ENCODE results near the gene SLITRK6. TPM values are rescaled to one million over a fixed set of nuclear protein-coding genes. Genes with fewer than 3 reads are reported as not detected.

SLITRK6 gene
- not detected for total RNA-seq

- H3K4me3 Mint-ChIP-seq = no peak within 1 kb of the TSS
- H3K27me3 Mint-ChIP-seq (ENCODE audit: low read depth) = no peaks in the 10 kb centered on the region
- no peaks in the 10 kb centered on the region for H3K36me3 Mint-ChIP-seq (ENCODE audit: low read depth)
- H3K4me1 Mint-ChIP-seq (ENCODE audit: low read depth) = no peaks in the 10 kb centered on the region
- intact Hi-C loops (cut with micrococcal nuclease) = no loop called here
- CTCF ChIA-PET = no interaction called here
- no peak for DNase-seq
- no peak within 1 kb of the TSS for H3K27ac Mint-ChIP-seq
- H3K9me3 Mint-ChIP-seq = no peaks in the 10 kb centered on the region
These were observed at the start of gene SLITRK6 for GRCh38 chr13:85799097-85799582. Gene SLITRK6 (minus strand): TSS chr13:85799419. CDS start chr13:85796508, 2,911 bp downstream.

GRCh38 chr13:85847012-85847411 is 47.8 kb upstream of the SLITRK6 start:
- no peaks in the 10 kb centered on the region for H3K27me3 Mint-ChIP-seq (ENCODE audit: low read depth)
- no peak overlapping the region for H3K4me3 Mint-ChIP-seq
- CTCF ChIA-PET = no interaction called here

GRCh38 chr13:85841427-85841826 is 42.2 kb upstream of the SLITRK6 start:
- Mint-ChIP-seq H3K9me3 (peaks cover 3% of the 10 kb centered on the region), H3K4me1 (ENCODE audit: low read depth) (no peaks in the 10 kb centered on the region), H3K27me3 (ENCODE audit: low read depth) (no peaks in the 10 kb centered on the region), H3K4me3 (no peak overlapping the region), H3K36me3 (ENCODE audit: low read depth) (no peaks in the 10 kb centered on the region), H3K27ac (no peak overlapping the region)
- CTCF ChIA-PET = no interaction called here
- DNase-seq = no peak
- intact Hi-C loops (cut with micrococcal nuclease) = no loop called here

More at GRCh38 chr13:85847012-85847411, 47.8 kb upstream of the SLITRK6 start:
- intact Hi-C loops (cut with micrococcal nuclease) = no loop called here
- Mint-ChIP-seq H3K36me3 (ENCODE audit: low read depth) (no peaks in the 10 kb centered on the region), H3K9me3 (peaks cover 20% of the 10 kb centered on the region), H3K27ac (no peak overlapping the region), H3K4me1 (ENCODE audit: low read depth) (no peaks in the 10 kb centered on the region)
- DNase-seq = no peak

- Mint-ChIP-seq H3K36me3 (ENCODE audit: low read depth) (no peaks in the 10 kb centered on the region), H3K27me3 (ENCODE audit: low read depth) (no peaks in the 10 kb centered on the region), H3K4me3 (no peak overlapping the region), H3K9me3 (no peaks in the 10 kb centered on the region), H3K4me1 (ENCODE audit: low read depth) (no peaks in the 10 kb centered on the region), H3K27ac (no peak overlapping the region)
- CTCF ChIA-PET = interaction anchor here (0.7 kb wide), 1 partner anchor 729 kb away, joined by 7 read pairs; no protein-coding TSS in a partner anchor
- intact Hi-C loops (cut with micrococcal nuclease) = no loop called here
- no peak for DNase-seq
These were observed 34.7 kb upstream of the SLITRK6 start for GRCh38 chr13:85833921-85834320.

- intact Hi-C loops (cut with micrococcal nuclease) = loop anchor here (5.0 kb wide), 2 partner anchors 911 to 931 kb away; no protein-coding TSS in a partner anchor
- Mint-ChIP-seq H3K9me3 (no peaks in the 10 kb centered on the region), H3K4me3 (no peak overlapping the region), H3K36me3 (ENCODE audit: low read depth) (no peaks in the 10 kb centered on the region), H3K27me3 (ENCODE audit: low read depth) (no peaks in the 10 kb centered on the region), H3K27ac (no peak overlapping the region), H3K4me1 (ENCODE audit: low read depth) (no peaks in the 10 kb centered on the region)
- CTCF ChIA-PET = interaction anchor here (0.9 to 1.5 kb wide), 2 partner anchors 10 to 21 kb away, joined by 3 read pairs; no protein-coding TSS in a partner anchor
- DNase-seq = no peak
These were observed 29.0 kb upstream of the SLITRK6 start for GRCh38 chr13:85828094-85828684.

- Mint-ChIP-seq H3K36me3 (ENCODE audit: low read depth) (no peaks in the 10 kb centered on the region), H3K4me3 (no peak overlapping the region), H3K27ac (no peak overlapping the region), H3K4me1 (ENCODE audit: low read depth) (no peaks in the 10 kb centered on the region), H3K27me3 (ENCODE audit: low read depth) (peaks cover 1% of the 10 kb centered on the region), H3K9me3 (no peaks in the 10 kb centered on the region)
- CTCF ChIA-PET = no interaction called here
- intact Hi-C loops (cut with micrococcal nuclease) = loop anchor here (5.0 kb wide), 2 partner anchors 908 to 928 kb away; no protein-coding TSS in a partner anchor
- no peak for DNase-seq
These were observed 26.2 kb upstream of the SLITRK6 start for GRCh38 chr13:85825454-85825853.

GRCh38 chr13:85823832-85824231 is 24.6 kb upstream of the SLITRK6 start:
- CTCF ChIA-PET = no interaction called here
- no peaks in the 10 kb centered on the region for H3K36me3 Mint-ChIP-seq (ENCODE audit: low read depth)
- no peak overlapping the region for H3K4me3 Mint-ChIP-seq
- H3K27me3 Mint-ChIP-seq (ENCODE audit: low read depth) = peaks cover 1% of the 10 kb centered on the region
- no peaks in the 10 kb centered on the region for H3K4me1 Mint-ChIP-seq (ENCODE audit: low read depth)
- H3K27ac Mint-ChIP-seq = no peak overlapping the region
- H3K9me3 Mint-ChIP-seq = no peaks in the 10 kb centered on the region
- DNase-seq = no peak
- intact Hi-C loops (cut with micrococcal nuclease) = no loop called here

GRCh38 chr13:85819513-85819912 is 20.3 kb upstream of the SLITRK6 start:
- H3K9me3 Mint-ChIP-seq = no peaks in the 10 kb centered on the region
- H3K36me3 Mint-ChIP-seq (ENCODE audit: low read depth) = no peaks in the 10 kb centered on the region
- no peak overlapping the region for H3K27ac Mint-ChIP-seq
- no peak for DNase-seq
- no peaks in the 10 kb centered on the region for H3K4me1 Mint-ChIP-seq (ENCODE audit: low read depth)
- CTCF ChIA-PET = no interaction called here
- intact Hi-C loops (cut with micrococcal nuclease) = no loop called here
- peaks cover 1% of the 10 kb centered on the region for H3K27me3 Mint-ChIP-seq (ENCODE audit: low read depth)
- H3K4me3 Mint-ChIP-seq = no peak overlapping the region

- H3K4me1 Mint-ChIP-seq (ENCODE audit: low read depth) = no peaks in the 10 kb centered on the region
- CTCF ChIA-PET = interaction anchor here (1.3 kb wide), 1 partner anchor 918 kb away, joined by 3 read pairs; no protein-coding TSS in a partner anchor
- H3K27me3 Mint-ChIP-seq (ENCODE audit: low read depth) = no peaks in the 10 kb centered on the region
- intact Hi-C loops (cut with micrococcal nuclease) = no loop called here
- no peaks in the 10 kb centered on the region for H3K36me3 Mint-ChIP-seq (ENCODE audit: low read depth)
- H3K9me3 Mint-ChIP-seq = peaks cover 1% of the 10 kb centered on the region
- H3K4me3 Mint-ChIP-seq = no peak overlapping the region
- DNase-seq = no peak
- H3K27ac Mint-ChIP-seq = no peak overlapping the region
These were observed 17.2 kb upstream of the SLITRK6 start for GRCh38 chr13:85816413-85816812.

GRCh38 chr13:85812282-85812681 is 13.1 kb upstream of the SLITRK6 start:
- no peaks in the 10 kb centered on the region for H3K4me1 Mint-ChIP-seq (ENCODE audit: low read depth)
- no peak overlapping the region for H3K27ac Mint-ChIP-seq
- H3K9me3 Mint-ChIP-seq = peaks cover 1% of the 10 kb centered on the region
- CTCF ChIA-PET = no interaction called here
- H3K27me3 Mint-ChIP-seq (ENCODE audit: low read depth) = no peaks in the 10 kb centered on the region
- intact Hi-C loops (cut with micrococcal nuclease) = no loop called here
- no peak overlapping the region for H3K4me3 Mint-ChIP-seq
- DNase-seq = no peak
- no peaks in the 10 kb centered on the region for H3K36me3 Mint-ChIP-seq (ENCODE audit: low read depth)

GRCh38 chr13:85808811-85809210 is 9.6 kb upstream of the SLITRK6 start:
- Mint-ChIP-seq H3K4me3 (no peak overlapping the region), H3K36me3 (ENCODE audit: low read depth) (no peaks in the 10 kb centered on the region), H3K4me1 (ENCODE audit: low read depth) (no peaks in the 10 kb centered on the region), H3K9me3 (no peaks in the 10 kb centered on the region), H3K27me3 (ENCODE audit: low read depth) (no peaks in the 10 kb centered on the region), H3K27ac (no peak overlapping the region)
- DNase-seq = no peak
- CTCF ChIA-PET = no interaction called here
- intact Hi-C loops (cut with micrococcal nuclease) = no loop called here

GRCh38 chr13:85806553-85807175 is 7.4 kb upstream of the SLITRK6 start:
- H3K27me3 Mint-ChIP-seq (ENCODE audit: low read depth) = no peaks in the 10 kb centered on the region
- H3K36me3 Mint-ChIP-seq (ENCODE audit: low read depth) = no peaks in the 10 kb centered on the region
- H3K4me3 Mint-ChIP-seq = no peak overlapping the region
- H3K9me3 Mint-ChIP-seq = no peaks in the 10 kb centered on the region
- CTCF ChIA-PET = interaction anchor here (0.9 kb wide), 1 partner anchor 21 kb away, joined by 3 read pairs; no protein-coding TSS in a partner anchor
- intact Hi-C loops (cut with micrococcal nuclease) = loop anchor here (1.0 to 2.0 kb wide), 3 partner anchors 889 to 962 kb away; no protein-coding TSS in a partner anchor
- no peaks in the 10 kb centered on the region for H3K4me1 Mint-ChIP-seq (ENCODE audit: low read depth)
- H3K27ac Mint-ChIP-seq = no peak overlapping the region
- DNase-seq = no peak

GRCh38 chr13:85798556-85798955 is 663 bp downstream of the SLITRK6 start:
- no peaks in the 10 kb centered on the region for H3K4me1 Mint-ChIP-seq (ENCODE audit: low read depth)
- no peak overlapping the region for H3K27ac Mint-ChIP-seq
- H3K36me3 Mint-ChIP-seq (ENCODE audit: low read depth) = no peaks in the 10 kb centered on the region
- CTCF ChIA-PET = no interaction called here
- intact Hi-C loops (cut with micrococcal nuclease) = no loop called here
- H3K27me3 Mint-ChIP-seq (ENCODE audit: low read depth) = no peaks in the 10 kb centered on the region
- DNase-seq = no peak
- H3K9me3 Mint-ChIP-seq = no peaks in the 10 kb centered on the region
- no peak overlapping the region for H3K4me3 Mint-ChIP-seq

Measured in activated naive CD4-positive, alpha-beta T cell treated with anti-CD3 and anti-CD28 coated beads for 36 hours (primary cell).